ENCODE data around the gene KIF22. TPM values are rescaled to one million over a fixed set of nuclear protein-coding genes. Genes with fewer than 3 reads are reported as not detected.

Gene KIF22
- total RNA-seq, 1 experiment from 2014 or later = 155 TPM

DNA sequence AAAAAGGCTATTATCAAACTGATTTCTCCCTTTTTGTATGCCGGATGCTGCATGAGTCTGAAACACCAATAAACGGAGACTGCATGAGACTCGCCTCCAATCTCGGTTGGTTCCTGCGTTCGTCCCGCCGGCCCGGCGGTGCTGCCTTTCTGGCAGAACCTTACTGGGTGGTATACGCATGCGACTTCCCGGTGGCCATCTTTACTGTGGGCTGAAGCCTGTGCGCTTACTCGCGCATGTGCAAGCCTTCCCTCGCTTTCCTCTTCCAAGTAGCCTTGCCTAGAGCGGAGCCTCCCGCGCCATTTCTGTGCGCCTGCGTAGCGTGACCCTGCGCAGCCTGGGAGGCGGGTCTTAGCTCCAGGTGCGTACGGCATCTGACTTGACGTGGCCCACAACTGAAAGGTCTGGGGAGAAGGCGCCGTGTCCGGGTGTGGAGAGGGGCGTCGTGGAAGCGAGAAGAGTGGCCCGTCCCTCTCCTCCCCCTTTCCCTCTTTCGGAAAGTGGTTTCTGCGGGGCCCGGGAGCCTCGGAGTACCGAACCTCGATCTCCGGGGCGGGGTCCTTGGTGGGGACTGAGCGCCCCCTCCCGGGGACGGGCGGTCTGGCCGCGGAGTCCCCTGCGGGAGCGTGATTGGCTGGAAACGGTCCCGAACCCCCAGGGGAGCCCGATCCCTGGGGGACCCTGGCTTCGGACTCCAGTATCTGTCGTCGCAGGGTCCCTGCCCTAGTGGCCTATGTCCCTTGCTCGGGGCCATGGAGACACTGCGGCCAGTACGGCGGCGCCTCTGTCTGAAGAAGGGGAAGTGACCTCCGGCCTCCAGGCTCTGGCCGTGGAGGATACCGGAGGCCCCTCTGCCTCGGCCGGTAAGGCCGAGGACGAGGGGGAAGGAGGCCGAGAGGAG, 25.5 kb downstream of the KIF22 start, which contains the start of gene PAGR1:
PAGR1 (plus strand) TSS at position 360 of the 901 bp plus-strand sequence; CDS start at position 734, 374 bp downstream.
- no peaks in the 10 kb centered on the region for H3K9me2 ChIP-seq (ENCODE audit: insufficient read depth)
- peak within 1 kb of the TSS; percentile 56 for H2AFZ ChIP-seq (ENCODE audit: low read depth, low read length, poor library complexity, severe bottlenecking)
- ChIA-PET RAD21 (ENCODE audit: low non-redundant PET in 1 of 2, low total read pairs in 2 of 2, uncharacterized antibody in 2 of 2, unreplicated experiment in 2 of 2) (interaction anchor here (0.5 to 1.2 kb wide), 7 partner anchors 8 to 579 kb away, joined by 3 to 9 read pairs (median 4); partner anchors contain the start of genes MAZ (in 1 of the 2) and ZNF48 (in 1 of the 2)), POLR2A (interaction anchor here (0.9 to 2.2 kb wide), 9 partner anchors 8 to 205 kb away, joined by 3 to 20 read pairs (median 4); partner anchors contain the start of genes ASPHD1, KIF22, SEZ6L2 and TAOK2), CTCF (interaction anchor here (0.6 to 2.1 kb wide), 20 partner anchors 9 to 216 kb away, joined by 3 to 33 read pairs (median 4); partner anchors contain the start of genes ASPHD1, CDIPT, KIF22 and MAZ)
- no peaks in the 10 kb centered on the region; the same call in 1 of the 2 replicates for H4K20me1 ChIP-seq (ENCODE audit: insufficient read depth)
- ATAC-seq (peak; percentile 69), DNase-seq (ENCODE audit: low read depth, low spot score) (peak; percentile 99)
- no peaks in the 10 kb centered on the region for H3K27me3 ChIP-seq (ENCODE audit: insufficient read depth, low read length)
- BruUV-seq (replicated peaks) = TSS peak; percentile 48
- peak within 1 kb of the TSS; percentile 87 to 98 for H3K4me3 ChIP-seq (replicated peaks in 1 of 2; ENCODE audit: low read depth in 1 of 2, low read length in 2 of 2)
- H3K79me2 ChIP-seq (ENCODE audit: insufficient read depth, low read length) = peaks cover 44% of the 10 kb centered on the region
- H3K4me1 ChIP-seq (ENCODE audit: control insufficient read depth in 1 of 2, insufficient read depth in 2 of 2, low read length in 2 of 2) = peaks cover 32 to 78% of the 10 kb centered on the region in 2 experiments
- H3K36me3 ChIP-seq (ENCODE audit: control insufficient read depth in 1 of 2, insufficient read depth in 2 of 2, low read length in 2 of 2) = peaks cover 0 to 8% of the 10 kb centered on the region in 2 experiments; a peak in 2 of 4 replicates
- peak within 1 kb of the TSS; percentile 98 for H3K27ac ChIP-seq (ENCODE audit: low read depth, low read length)
- TF ChIP-seq POLR2A (IDR thresholded peaks at IDR 0.05; ENCODE audit: borderline replicate concordance, extremely low read depth, insufficient read depth, insufficient read length) = peak; percentile 85
- TF ChIP-seq SIN3A (IDR thresholded peaks at IDR 0.05; ENCODE audit: low read depth) = no peak
- TF ChIP-seq CBX3 (IDR thresholded peaks at IDR 0.05; ENCODE audit: low read depth) = no peak
- TF ChIP-seq, protein P1, sequence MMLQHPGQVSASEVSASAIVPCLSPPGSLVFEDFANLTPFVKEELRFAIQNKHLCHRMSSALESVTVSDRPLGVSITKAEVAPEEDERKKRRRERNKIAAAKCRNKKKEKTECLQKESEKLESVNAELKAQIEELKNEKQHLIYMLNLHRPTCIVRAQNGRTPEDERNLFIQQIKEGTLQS (IDR thresholded peaks at IDR 0.05) = no peak
- peak; percentile 70 for TF ChIP-seq ZFX (IDR thresholded peaks at IDR 0.05)
- peak; percentile 86 for TF ChIP-seq POLR2AphosphoS5 (IDR thresholded peaks at IDR 0.05; ENCODE audit: low read depth, low read length)
- TF ChIP-seq EZH2 (IDR thresholded peaks at IDR 0.05) = no peak
- TF ChIP-seq, protein P2, sequence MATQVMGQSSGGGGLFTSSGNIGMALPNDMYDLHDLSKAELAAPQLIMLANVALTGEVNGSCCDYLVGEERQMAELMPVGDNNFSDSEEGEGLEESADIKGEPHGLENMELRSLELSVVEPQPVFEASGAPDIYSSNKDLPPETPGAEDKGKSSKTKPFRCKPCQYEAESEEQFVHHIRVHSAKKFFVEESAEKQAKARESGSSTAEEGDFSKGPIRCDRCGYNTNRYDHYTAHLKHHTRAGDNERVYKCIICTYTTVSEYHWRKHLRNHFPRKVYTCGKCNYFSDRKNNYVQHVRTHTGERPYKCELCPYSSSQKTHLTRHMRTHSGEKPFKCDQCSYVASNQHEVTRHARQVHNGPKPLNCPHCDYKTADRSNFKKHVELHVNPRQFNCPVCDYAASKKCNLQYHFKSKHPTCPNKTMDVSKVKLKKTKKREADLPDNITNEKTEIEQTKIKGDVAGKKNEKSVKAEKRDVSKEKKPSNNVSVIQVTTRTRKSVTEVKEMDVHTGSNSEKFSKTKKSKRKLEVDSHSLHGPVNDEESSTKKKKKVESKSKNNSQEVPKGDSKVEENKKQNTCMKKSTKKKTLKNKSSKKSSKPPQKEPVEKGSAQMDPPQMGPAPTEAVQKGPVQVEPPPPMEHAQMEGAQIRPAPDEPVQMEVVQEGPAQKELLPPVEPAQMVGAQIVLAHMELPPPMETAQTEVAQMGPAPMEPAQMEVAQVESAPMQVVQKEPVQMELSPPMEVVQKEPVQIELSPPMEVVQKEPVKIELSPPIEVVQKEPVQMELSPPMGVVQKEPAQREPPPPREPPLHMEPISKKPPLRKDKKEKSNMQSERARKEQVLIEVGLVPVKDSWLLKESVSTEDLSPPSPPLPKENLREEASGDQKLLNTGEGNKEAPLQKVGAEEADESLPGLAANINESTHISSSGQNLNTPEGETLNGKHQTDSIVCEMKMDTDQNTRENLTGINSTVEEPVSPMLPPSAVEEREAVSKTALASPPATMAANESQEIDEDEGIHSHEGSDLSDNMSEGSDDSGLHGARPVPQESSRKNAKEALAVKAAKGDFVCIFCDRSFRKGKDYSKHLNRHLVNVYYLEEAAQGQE (IDR thresholded peaks at IDR 0.05; ENCODE audit: low read depth) = no peak
- no peak for TF ChIP-seq CEBPB (IDR thresholded peaks at IDR 0.05; ENCODE audit: low read depth)
- TF ChIP-seq MAX (IDR thresholded peaks at IDR 0.05) = no peak
- no peak for TF ChIP-seq JUND (IDR thresholded peaks at IDR 0.05)
- TF ChIP-seq SRF (IDR thresholded peaks at IDR 0.05; ENCODE audit: low read depth) = no peak
- no peak for TF ChIP-seq EZH2phosphoT487 (IDR thresholded peaks at IDR 0.05; ENCODE audit: borderline replicate concordance)
- peak; percentile 100 for TF ChIP-seq YY1 (IDR thresholded peaks at IDR 0.05; ENCODE audit: extremely low read depth, insufficient replicate concordance, low read depth, low read length)
- TF ChIP-seq TCF7L2 (IDR thresholded peaks at IDR 0.05; ENCODE audit: borderline replicate concordance, extremely low read depth, insufficient read depth, insufficient read length) = no peak
- TF ChIP-seq, protein P3, sequence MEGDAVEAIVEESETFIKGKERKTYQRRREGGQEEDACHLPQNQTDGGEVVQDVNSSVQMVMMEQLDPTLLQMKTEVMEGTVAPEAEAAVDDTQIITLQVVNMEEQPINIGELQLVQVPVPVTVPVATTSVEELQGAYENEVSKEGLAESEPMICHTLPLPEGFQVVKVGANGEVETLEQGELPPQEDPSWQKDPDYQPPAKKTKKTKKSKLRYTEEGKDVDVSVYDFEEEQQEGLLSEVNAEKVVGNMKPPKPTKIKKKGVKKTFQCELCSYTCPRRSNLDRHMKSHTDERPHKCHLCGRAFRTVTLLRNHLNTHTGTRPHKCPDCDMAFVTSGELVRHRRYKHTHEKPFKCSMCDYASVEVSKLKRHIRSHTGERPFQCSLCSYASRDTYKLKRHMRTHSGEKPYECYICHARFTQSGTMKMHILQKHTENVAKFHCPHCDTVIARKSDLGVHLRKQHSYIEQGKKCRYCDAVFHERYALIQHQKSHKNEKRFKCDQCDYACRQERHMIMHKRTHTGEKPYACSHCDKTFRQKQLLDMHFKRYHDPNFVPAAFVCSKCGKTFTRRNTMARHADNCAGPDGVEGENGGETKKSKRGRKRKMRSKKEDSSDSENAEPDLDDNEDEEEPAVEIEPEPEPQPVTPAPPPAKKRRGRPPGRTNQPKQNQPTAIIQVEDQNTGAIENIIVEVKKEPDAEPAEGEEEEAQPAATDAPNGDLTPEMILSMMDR (IDR thresholded peaks at IDR 0.05 in 2 of 3, conservative IDR thresholded peaks at IDR 0.05 in 1 of 3; ENCODE audit: borderline replicate concordance in 1 of 3, insufficient read depth in 1 of 3, low read depth in 2 of 3, low read length in 2 of 3) = peak in 2 of 3 experiments; percentile 83 to 90; a peak in 4 of 6 replicates
- peak within 1 kb of the TSS; percentile 78 for H3K4me2 ChIP-seq (ENCODE audit: low read length)
- peak within 1 kb of the TSS; percentile 97 for H3K9ac ChIP-seq (ENCODE audit: low read length)
- intact Hi-C loops (cut with micrococcal nuclease) = loop anchor here (2.0 to 5.0 kb wide), 2 partner anchors 46 to 115 kb away; partner anchors contain the start of gene CDIPT
- no peaks in the 10 kb centered on the region for H3K9me3 ChIP-seq (ENCODE audit: control insufficient read depth in 1 of 2, insufficient read depth in 1 of 2, low read depth in 1 of 2, low read length in 2 of 2)
